Vagina (tissue), 2 donors: Measurements from ENCODE around the gene RNF44. TPM values are rescaled to one million over a fixed set of nuclear protein-coding genes. Genes with fewer than 3 reads are reported as not detected.

Experiments
- DNase-seq, 2 donors: peaks; one replicate each; pipeline ENCODE4 v3.0.0-alpha.2; 2017; ENCODE audit errors: extremely low spot score in 2 of 2
- H3K27ac ChIP-seq: fragments of 200-600 bp; sonication (generic); one replicate; pipeline ENCODE4 v1.5.1; 2019
- H3K27me3 ChIP-seq: fragments of 200-600 bp; sonication (generic); one replicate; pipeline ENCODE4 v1.5.1; 2019
- H3K36me3 ChIP-seq, 2 donors: fragments of 200-600 bp; sonication (generic); one replicate each; pipeline ENCODE4 v1.5.1; 2017 to 2019
- H3K4me1 ChIP-seq: fragments of 200-600 bp; sonication (generic); one replicate; pipeline ENCODE4 v1.5.1; 2019
- H3K4me3 ChIP-seq, 2 donors: fragments of 200-600 bp; sonication (generic); 1 replicate in 1 of 2; 2 replicates in 1 of 2; pipeline ENCODE4 v1.5.1; 2016 to 2019
- H3K9me3 ChIP-seq: fragments of 200-600 bp; sonication (generic); one replicate; pipeline ENCODE4 v1.5.1; 2019
- CTCF ChIP-seq, 3 experiments: fragments of 450-650 bp in 2 of 3; fragments of 200-600 bp in 1 of 3; sonication (generic) in 1 of 3; IDR thresholded peaks; one replicate each; pipeline ENCODE4 v1.5.1; 2017 to 2019; ENCODE audit warnings: antibody characterized with exemption in 3 of 3, mild to moderate bottlenecking in 2 of 3, moderate library complexity in 2 of 3
- POLR2A ChIP-seq, 2 donors: fragments of 450-650 bp; IDR thresholded peaks; one replicate each; pipeline ENCODE4 v1.6.1; 2017; ENCODE audit warnings: antibody characterized with exemption in 2 of 2, mild to moderate bottlenecking in 2 of 2, moderate library complexity in 2 of 2
- POLR2AphosphoS5 ChIP-seq, 2 donors: sonication (generic); formaldehyde crosslinking; IDR thresholded peaks; one replicate each; pipeline ENCODE4 v1.9.0; 2017; ENCODE audit warnings: antibody characterized with exemption in 2 of 2, mild to moderate bottlenecking in 2 of 2, low read depth in 1 of 2; ENCODE audit not compliant: insufficient read depth in 1 of 2
- intact Hi-C: fragments of 100-400 bp; cut with DNase I; formaldehyde crosslinking; loops from one replicate; pipeline ENCODE4 v1.15.1; 2023
- total RNA-seq: library from RNA; depleted of rRNA; stranded (reverse); fragments of >200 nt; gene quantifications from one replicate; pipeline ENCODE4 v1.2.3, GENCODE V29; 2016

RNF44 gene
- total RNA-seq, 1 donor from 2014 or later = 24.6 TPM

- no peaks in the 10 kb centered on the region for H3K27me3 ChIP-seq
- H3K36me3 ChIP-seq = no peaks in the 10 kb centered on the region
- no peak for DNase-seq
- no peaks in the 10 kb centered on the region for H3K4me1 ChIP-seq
- intact Hi-C loops = no loop called here
- no peak overlapping the region for H3K27ac ChIP-seq
- TF ChIP-seq POLR2A (IDR thresholded peaks at IDR 0.05) (no peak), POLR2AphosphoS5 (IDR thresholded peaks at IDR 0.05; ENCODE audit: insufficient read depth in 1 of 2, low read depth in 1 of 2) (no peak), CTCF (IDR thresholded peaks at IDR 0.05) (no peak)
- H3K9me3 ChIP-seq = no peaks in the 10 kb centered on the region
- H3K4me3 ChIP-seq = no peak overlapping the region
These were observed 17.1 kb downstream of the RNF44 start for GRCh38 chr5:176519810-176520720.

- Histone ChIP-seq H3K4me1 (no peaks in the 10 kb centered on the region), H3K4me3 (no peak overlapping the region), H3K36me3 (no peaks in the 10 kb centered on the region), H3K27ac (no peak overlapping the region), H3K27me3 (no peaks in the 10 kb centered on the region), H3K9me3 (no peaks in the 10 kb centered on the region)
- intact Hi-C loops = no loop called here
- DNase-seq = no peak
- TF ChIP-seq CTCF (IDR thresholded peaks at IDR 0.05) = no peak
- no peak for TF ChIP-seq POLR2A (IDR thresholded peaks at IDR 0.05)
- TF ChIP-seq POLR2AphosphoS5 (IDR thresholded peaks at IDR 0.05; ENCODE audit: insufficient read depth in 1 of 2, low read depth in 1 of 2) = no peak
These were observed 20.0 kb downstream of the RNF44 start for GRCh38 chr5:176517053-176517661.

- H3K4me3 ChIP-seq = no peak overlapping the region
- no peaks in the 10 kb centered on the region for H3K27me3 ChIP-seq
- TF ChIP-seq POLR2AphosphoS5 (IDR thresholded peaks at IDR 0.05; ENCODE audit: insufficient read depth in 1 of 2, low read depth in 1 of 2) (no peak), CTCF (IDR thresholded peaks at IDR 0.05) (no peak), POLR2A (IDR thresholded peaks at IDR 0.05) (no peak)
- intact Hi-C loops = no loop called here
- H3K9me3 ChIP-seq = no peaks in the 10 kb centered on the region
- no peak for DNase-seq
- H3K36me3 ChIP-seq = no peaks in the 10 kb centered on the region
- no peak overlapping the region for H3K27ac ChIP-seq
- H3K4me1 ChIP-seq = no peaks in the 10 kb centered on the region
These were observed 21.8 kb downstream of the RNF44 start for GRCh38 chr5:176515396-176515795.

- Histone ChIP-seq H3K4me3 (no peak overlapping the region), H3K4me1 (no peaks in the 10 kb centered on the region), H3K9me3 (no peaks in the 10 kb centered on the region), H3K27ac (no peak overlapping the region), H3K36me3 (no peaks in the 10 kb centered on the region), H3K27me3 (no peaks in the 10 kb centered on the region)
- intact Hi-C loops = no loop called here
- no peak for TF ChIP-seq POLR2A (IDR thresholded peaks at IDR 0.05)
- TF ChIP-seq CTCF (IDR thresholded peaks at IDR 0.05) = no peak
- no peak for TF ChIP-seq POLR2AphosphoS5 (IDR thresholded peaks at IDR 0.05; ENCODE audit: insufficient read depth in 1 of 2, low read depth in 1 of 2)
- DNase-seq = no peak
These were observed 22.8 kb downstream of the RNF44 start for GRCh38 chr5:176514244-176514950.
